ENCODE data around the gene PRPSAP1.
A peak's percentile ranks its signal among the peaks of the same experiment; 100 is the strongest.

Gene PRPSAP1

GRCh38 chr17:76264755-76265623, 88.7 kb downstream of the PRPSAP1 start, which contains the start of gene UBALD2:
UBALD2 (plus strand) TSS chr17:76265348; CDS start chr17:76265506, 158 bp downstream.
- DNase-seq = peak; percentile 99

GRCh38 chr17:76264425-76264754, 89.3 kb downstream of the PRPSAP1 start:
- no peak for DNase-seq

- DNase-seq = no peak
Observed at GRCh38 chr17:76263896-76264295, 89.8 kb downstream of the PRPSAP1 start.

DNA sequence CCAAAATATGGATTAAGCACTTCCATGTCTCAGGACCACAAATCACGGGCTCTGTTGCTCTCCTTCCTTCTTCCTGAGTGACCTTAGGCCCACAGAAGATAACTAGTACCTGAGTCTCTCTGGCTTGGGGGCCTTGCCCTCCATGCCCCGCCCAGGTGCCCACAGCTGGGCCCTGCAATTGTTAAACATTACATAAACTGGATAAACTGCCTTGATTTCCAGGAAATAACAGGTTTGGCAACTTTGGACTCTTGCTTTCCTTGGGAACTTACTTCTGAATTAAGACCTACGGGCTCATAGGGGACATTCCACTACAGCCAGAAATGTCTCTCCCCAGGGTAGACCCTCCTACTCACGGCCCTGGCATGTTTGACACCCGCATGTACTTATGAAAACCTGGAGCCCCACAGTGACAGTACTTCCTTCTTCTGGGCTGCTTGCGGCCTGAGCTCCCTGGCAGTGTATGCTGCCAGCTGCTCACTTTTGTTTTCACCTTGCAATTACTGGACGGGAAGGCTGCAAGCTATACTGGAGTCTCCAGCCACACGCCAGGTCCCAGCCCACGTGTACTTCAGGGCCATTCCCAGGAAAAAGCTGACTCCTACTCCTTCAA, 90.9 kb downstream of the PRPSAP1 start:
- peak; percentile 82 for DNase-seq

GRCh38 chr17:76261421-76262215, 92.1 kb downstream of the PRPSAP1 start:
- peak; percentile 52 for DNase-seq

DNA sequence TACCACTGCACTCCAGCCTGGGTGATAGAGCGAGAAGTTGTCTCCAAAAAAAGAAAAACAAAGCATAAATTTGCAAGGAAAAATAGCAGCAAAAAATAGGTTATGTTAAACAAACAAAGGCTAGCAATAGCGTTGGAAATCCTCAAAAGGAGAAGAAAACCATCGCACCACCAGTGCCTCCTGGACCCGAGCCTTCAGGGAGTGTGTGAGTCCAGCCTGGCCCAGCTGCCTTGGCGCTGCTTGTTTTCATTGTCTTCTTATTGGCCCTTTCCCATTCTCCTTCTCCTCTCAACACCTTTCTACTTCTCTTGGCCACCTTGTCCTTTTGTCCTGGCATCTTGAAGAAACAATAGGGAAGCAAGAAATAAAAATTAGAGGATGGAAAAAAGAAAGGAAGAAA, 93.0 kb downstream of the PRPSAP1 start:
- no peak for DNase-seq

GRCh38 chr17:76260220-76260619, 93.5 kb downstream of the PRPSAP1 start:
- no peak for DNase-seq
